ENCODE results near the gene ARHGAP15.

ARHGAP15 gene

GRCh38 chr2:143632751-143633374 lies 503.6 kb downstream of the ARHGAP15 start:
- no peak for DNase-seq (ENCODE audit: low read depth, low spot score)
- Histone ChIP-seq H3K9me3 (ENCODE audit: low read depth, low read length) (no peaks in the 10 kb centered on the region), H3K36me3 (ENCODE audit: insufficient read depth, low read length) (no peaks in the 10 kb centered on the region; the same call in 1 of the 2 replicates), H3K9ac (ENCODE audit: insufficient read length) (no peak overlapping the region), H3K4me3 (no peak overlapping the region), H3K27ac (no peak overlapping the region)
- TF ChIP-seq POLR2AphosphoS5 (IDR thresholded peaks at IDR 0.05; ENCODE audit: borderline replicate concordance, low read depth, low read length): no peak
- no peak for TF ChIP-seq FOXP2 (optimal IDR thresholded peaks at IDR 0.05; ENCODE audit: control extremely low read depth, extremely low read length, insufficient read depth)
- no peak for TF ChIP-seq EZH2 (IDR thresholded peaks at IDR 0.05)

- H3K9me3 ChIP-seq (ENCODE audit: low read depth, low read length): no peaks in the 10 kb centered on the region
- DNase-seq (ENCODE audit: low read depth, low spot score): no peak
- H3K36me3 ChIP-seq (ENCODE audit: insufficient read depth, low read length): no peaks in the 10 kb centered on the region
- H3K9ac ChIP-seq (ENCODE audit: insufficient read length): no peak overlapping the region
- TF ChIP-seq FOXP2 (optimal IDR thresholded peaks at IDR 0.05; ENCODE audit: control extremely low read depth, extremely low read length, insufficient read depth) (no peak), EZH2 (IDR thresholded peaks at IDR 0.05) (no peak)
- H3K27ac ChIP-seq: no peak overlapping the region
- no peak overlapping the region for H3K4me3 ChIP-seq
Measured at GRCh38 chr2:143633419-143633818, 504.2 kb downstream of the ARHGAP15 start.

GRCh38 chr2:143635302-143635701 lies 506.1 kb downstream of the ARHGAP15 start:
- Histone ChIP-seq H3K9me3 (ENCODE audit: low read depth, low read length) (no peaks in the 10 kb centered on the region), H3K36me3 (ENCODE audit: insufficient read depth, low read length) (no peaks in the 10 kb centered on the region), H3K9ac (ENCODE audit: insufficient read length) (no peak overlapping the region), H3K27ac (no peak overlapping the region), H3K4me3 (no peak overlapping the region)
- no peak for DNase-seq (ENCODE audit: low read depth, low spot score)
- no peak for TF ChIP-seq FOXP2 (optimal IDR thresholded peaks at IDR 0.05; ENCODE audit: control extremely low read depth, extremely low read length, insufficient read depth)
- no peak for TF ChIP-seq POLR2AphosphoS5 (IDR thresholded peaks at IDR 0.05; ENCODE audit: borderline replicate concordance, low read depth, low read length)
- no peak for TF ChIP-seq EZH2 (IDR thresholded peaks at IDR 0.05)

GRCh38 chr2:143635936-143636335 lies 506.7 kb downstream of the ARHGAP15 start:
- no peak overlapping the region for H3K27ac ChIP-seq
- H3K9ac ChIP-seq (ENCODE audit: insufficient read length): no peak overlapping the region
- TF ChIP-seq POLR2AphosphoS5 (IDR thresholded peaks at IDR 0.05; ENCODE audit: borderline replicate concordance, low read depth, low read length): no peak
- TF ChIP-seq FOXP2 (optimal IDR thresholded peaks at IDR 0.05; ENCODE audit: control extremely low read depth, extremely low read length, insufficient read depth): no peak
- no peak for TF ChIP-seq EZH2 (IDR thresholded peaks at IDR 0.05)
- DNase-seq (ENCODE audit: low read depth, low spot score): no peak
- no peaks in the 10 kb centered on the region for H3K9me3 ChIP-seq (ENCODE audit: low read depth, low read length)
- no peak overlapping the region for H3K4me3 ChIP-seq
- no peaks in the 10 kb centered on the region for H3K36me3 ChIP-seq (ENCODE audit: insufficient read depth, low read length)

DNA sequence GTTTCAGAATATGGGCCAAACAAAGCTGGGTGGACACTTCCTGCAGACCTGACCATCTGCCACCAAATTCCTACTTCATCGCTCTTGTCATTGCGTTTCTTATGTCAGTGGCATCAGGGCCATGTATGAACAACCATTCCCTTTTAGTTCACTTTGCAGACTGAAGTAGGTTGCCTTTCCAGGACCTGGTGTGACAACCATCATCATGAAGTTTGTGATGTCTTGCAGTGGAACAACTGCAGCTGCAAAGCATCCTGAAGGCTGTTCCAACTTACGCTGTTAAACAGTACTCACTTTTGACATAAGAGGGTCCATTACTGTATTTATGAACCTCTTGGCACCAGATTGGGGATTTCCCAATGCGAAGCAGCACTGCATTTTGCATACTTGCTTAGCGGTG lies 511.6 kb downstream of the ARHGAP15 start:
- Histone ChIP-seq H3K4me3 (no peak overlapping the region), H3K27ac (no peak overlapping the region), H3K36me3 (ENCODE audit: insufficient read depth, low read length) (no peaks in the 10 kb centered on the region), H3K9ac (ENCODE audit: insufficient read length) (no peak overlapping the region), H3K9me3 (ENCODE audit: low read depth, low read length) (no peaks in the 10 kb centered on the region)
- DNase-seq (ENCODE audit: low read depth, low spot score): no peak
- no peak for TF ChIP-seq FOXP2 (optimal IDR thresholded peaks at IDR 0.05; ENCODE audit: control extremely low read depth, extremely low read length, insufficient read depth)
- TF ChIP-seq EZH2 (IDR thresholded peaks at IDR 0.05): no peak
- no peak for TF ChIP-seq POLR2AphosphoS5 (IDR thresholded peaks at IDR 0.05; ENCODE audit: borderline replicate concordance, low read depth, low read length)

GRCh38 chr2:143645921-143646645 lies 516.9 kb downstream of the ARHGAP15 start:
- TF ChIP-seq POLR2AphosphoS5 (IDR thresholded peaks at IDR 0.05; ENCODE audit: borderline replicate concordance, low read depth, low read length): no peak
- no peak for TF ChIP-seq FOXP2 (optimal IDR thresholded peaks at IDR 0.05; ENCODE audit: control extremely low read depth, extremely low read length, insufficient read depth)
- TF ChIP-seq EZH2 (IDR thresholded peaks at IDR 0.05): no peak

DNA sequence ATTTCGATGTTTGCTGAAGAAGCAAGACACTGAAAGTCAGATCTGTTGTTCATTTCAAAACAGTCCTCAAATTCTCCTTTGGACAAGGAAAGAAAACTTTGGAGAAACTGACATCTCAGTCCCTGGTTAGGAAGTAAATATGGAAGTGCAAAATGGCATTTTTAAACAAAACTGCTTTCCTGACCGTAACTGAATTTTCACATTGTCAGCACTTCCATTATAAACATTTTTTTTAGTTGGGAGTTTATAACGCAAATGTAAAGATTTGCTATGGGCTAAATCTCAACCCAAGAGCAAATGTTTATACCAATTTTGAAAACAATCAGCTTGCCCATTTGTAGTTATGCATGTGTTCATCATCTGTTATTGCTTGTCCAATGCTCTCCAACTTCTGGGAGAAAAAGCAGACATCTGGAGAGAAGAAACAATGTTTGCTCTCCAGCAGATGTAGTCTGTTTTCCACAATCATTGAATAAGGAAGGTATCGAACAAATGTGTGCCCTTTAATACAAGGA lies 520.1 kb downstream of the ARHGAP15 start:
- no peaks in the 10 kb centered on the region for H3K9me3 ChIP-seq (ENCODE audit: low read depth, low read length)
- TF ChIP-seq EZH2 (IDR thresholded peaks at IDR 0.05) (no peak), FOXP2 (optimal IDR thresholded peaks at IDR 0.05; ENCODE audit: control extremely low read depth, extremely low read length, insufficient read depth) (no peak), POLR2AphosphoS5 (IDR thresholded peaks at IDR 0.05; ENCODE audit: borderline replicate concordance, low read depth, low read length) (no peak)
- DNase-seq (ENCODE audit: low read depth, low spot score): no peak

More at GRCh38 chr2:143645921-143646645, 516.9 kb downstream of the ARHGAP15 start:
- no peak overlapping the region for H3K4me3 ChIP-seq
- no peak for DNase-seq (ENCODE audit: low read depth, low spot score)
- no peaks in the 10 kb centered on the region for H3K36me3 ChIP-seq (ENCODE audit: insufficient read depth, low read length)
- H3K9me3 ChIP-seq (ENCODE audit: low read depth, low read length): no peaks in the 10 kb centered on the region
- no peak overlapping the region for H3K27ac ChIP-seq
- no peak overlapping the region for H3K9ac ChIP-seq (ENCODE audit: insufficient read length)

DNA sequence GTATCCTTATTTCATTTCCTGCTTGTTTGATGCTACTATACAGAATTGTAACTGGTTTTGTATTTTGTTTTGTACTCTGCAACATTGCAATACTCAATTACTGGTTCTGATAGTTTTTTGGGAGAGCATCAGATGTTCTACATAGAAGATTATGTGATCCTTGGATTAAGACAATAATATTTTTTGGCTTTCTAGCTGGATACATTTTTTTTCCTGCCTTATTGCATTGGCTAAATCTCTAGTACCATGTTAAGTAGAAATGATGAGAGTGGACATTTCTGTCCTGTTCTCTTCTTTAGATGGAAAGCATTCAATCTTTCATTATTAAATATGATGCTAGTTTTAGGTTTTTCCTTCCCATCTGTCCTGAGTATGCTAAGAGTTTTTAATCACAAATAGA lies 523.5 kb downstream of the ARHGAP15 start:
- no peaks in the 10 kb centered on the region for H3K9me3 ChIP-seq (ENCODE audit: low read depth, low read length)
- DNase-seq (ENCODE audit: low read depth, low spot score): no peak
- H3K4me3 ChIP-seq: no peak overlapping the region
- TF ChIP-seq POLR2AphosphoS5 (IDR thresholded peaks at IDR 0.05; ENCODE audit: borderline replicate concordance, low read depth, low read length) (no peak), FOXP2 (optimal IDR thresholded peaks at IDR 0.05; ENCODE audit: control extremely low read depth, extremely low read length, insufficient read depth) (no peak), EZH2 (IDR thresholded peaks at IDR 0.05) (no peak)
- H3K9ac ChIP-seq (ENCODE audit: insufficient read length): no peak overlapping the region
- no peaks in the 10 kb centered on the region for H3K36me3 ChIP-seq (ENCODE audit: insufficient read depth, low read length)
- H3K27ac ChIP-seq: no peak overlapping the region

More for the DNA sequence above, 520.1 kb downstream of the ARHGAP15 start:
- no peak overlapping the region for H3K9ac ChIP-seq (ENCODE audit: insufficient read length)
- H3K36me3 ChIP-seq (ENCODE audit: insufficient read depth, low read length): no peaks in the 10 kb centered on the region
- H3K27ac ChIP-seq: no peak overlapping the region
- H3K4me3 ChIP-seq: no peak overlapping the region
